KOPT-K1 (cell line): ENCODE measurements around the gene CLUH.
"Not testable (repeated sequence)": the region's sequence is repeated elsewhere in the genome, so short reads cannot be mapped to it uniquely, and the experiment has no call there.

Experiments used
- H3K27ac ChIP-seq: fragments of 200-600 bp; sonication (generic); 2 replicates; pipeline ENCODE4 v1.5.1; 2016; ENCODE audit warnings: antibody characterized with exemption, mild to moderate bottlenecking, low read depth, low read length; ENCODE audit not compliant: poor library complexity, severe bottlenecking
- H3K36me3 ChIP-seq: fragments of 200-600 bp; sonication (generic); 2 replicates; pipeline ENCODE4 v1.5.1; 2017; ENCODE audit warnings: antibody characterized with exemption, mild to moderate bottlenecking, low read length, moderate library complexity; ENCODE audit not compliant: insufficient read depth
- H3K9me3 ChIP-seq: fragments of 200-600 bp; sonication (generic); 2 replicates; pipeline ENCODE4 v1.5.1; 2017; ENCODE audit warnings: antibody characterized with exemption, low read length, mild to moderate bottlenecking; ENCODE audit not compliant: insufficient read depth, poor library complexity, severe bottlenecking

Gene CLUH

DNA sequence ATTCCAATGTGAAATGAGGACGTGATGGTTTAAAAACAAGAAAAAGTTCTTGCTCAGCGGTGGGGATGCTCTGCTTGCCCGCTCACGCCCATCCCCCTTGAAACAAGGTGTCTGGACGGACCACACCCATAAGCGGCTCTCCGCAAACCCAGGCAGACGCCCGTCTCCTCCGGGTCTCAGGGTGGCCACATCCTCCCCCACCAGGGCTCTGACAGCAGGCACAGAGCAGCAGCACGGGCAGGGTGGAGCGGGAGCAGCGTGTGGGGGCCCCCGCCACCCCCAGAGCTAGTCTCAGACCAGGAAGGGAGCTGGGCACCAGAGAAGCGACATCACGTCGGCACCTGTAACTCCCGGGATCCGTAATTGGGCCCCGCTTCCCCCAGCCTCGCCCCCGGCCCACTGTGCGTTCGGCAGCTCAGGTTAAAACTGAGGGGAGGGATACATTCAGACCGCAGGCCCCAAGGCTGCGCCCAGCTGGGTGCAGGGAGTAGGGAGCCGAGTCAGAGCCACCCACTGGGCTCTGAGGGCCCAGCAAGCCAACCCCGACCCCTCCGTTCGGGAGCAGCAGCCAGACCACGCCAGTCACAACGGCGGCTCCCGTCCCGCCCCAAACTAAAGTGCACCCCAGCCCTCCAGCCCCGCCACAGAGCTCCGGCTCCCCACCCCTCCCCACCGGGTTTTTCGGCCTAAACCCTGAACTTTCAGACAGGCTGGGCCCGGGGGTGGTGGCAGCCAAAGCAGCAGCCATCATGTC, 22.0 kb downstream of the CLUH start:
- no peaks in the 10 kb centered on the region for H3K9me3 ChIP-seq
- H3K27ac ChIP-seq = no peak overlapping the region
- H3K36me3 ChIP-seq = peaks cover 69% of the 10 kb centered on the region

DNA sequence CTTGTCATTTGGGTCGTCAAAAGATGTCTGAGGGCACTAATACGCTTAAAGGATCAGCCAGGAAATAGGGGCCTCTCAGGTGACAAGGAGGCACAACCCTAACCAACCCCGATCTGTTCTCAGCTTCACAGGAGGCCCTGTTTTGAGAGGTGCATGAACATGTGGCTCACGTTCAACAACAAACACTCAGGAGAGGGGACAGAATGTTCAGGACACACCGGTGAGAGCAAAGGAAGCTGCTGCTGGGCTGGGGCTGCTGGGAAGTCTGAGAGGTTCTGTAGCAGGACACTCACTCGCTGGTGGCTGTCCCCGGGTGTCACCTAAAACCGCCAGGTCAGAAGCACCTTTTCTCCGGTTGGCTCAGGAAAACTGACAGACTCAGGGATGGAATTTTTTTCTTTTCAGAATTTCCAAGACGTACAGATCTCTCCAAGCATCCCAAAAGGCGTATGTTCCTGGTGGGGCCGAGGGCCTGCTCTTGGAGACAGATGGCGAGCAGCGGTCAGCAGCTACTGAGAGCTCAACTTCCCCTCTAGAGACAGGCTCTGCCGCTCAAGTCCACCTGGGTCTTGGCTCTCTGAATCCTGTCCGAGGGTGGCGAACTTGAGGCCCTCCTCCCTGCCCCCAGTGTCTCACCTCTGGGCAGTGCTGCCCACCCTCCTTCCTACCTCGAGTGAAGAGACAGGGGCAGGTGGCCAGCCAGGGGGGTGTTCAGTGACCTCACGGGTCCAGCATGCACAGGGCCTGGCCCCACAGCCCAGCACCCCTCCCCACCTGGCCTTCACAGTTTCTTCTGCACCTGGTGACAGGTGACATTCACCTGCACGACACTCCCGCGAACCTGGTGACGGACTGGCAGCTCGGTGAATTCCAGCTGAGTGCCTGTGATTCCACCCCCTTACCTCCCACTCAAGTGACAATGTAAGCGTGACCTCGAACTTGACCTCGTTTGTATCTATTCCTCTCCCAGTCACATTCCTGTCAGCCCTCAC, 22.9 kb downstream of the CLUH start:
- H3K36me3 ChIP-seq = peaks cover 70% of the 10 kb centered on the region
- no peak overlapping the region for H3K27ac ChIP-seq
- H3K9me3 ChIP-seq = no peaks in the 10 kb centered on the region

DNA sequence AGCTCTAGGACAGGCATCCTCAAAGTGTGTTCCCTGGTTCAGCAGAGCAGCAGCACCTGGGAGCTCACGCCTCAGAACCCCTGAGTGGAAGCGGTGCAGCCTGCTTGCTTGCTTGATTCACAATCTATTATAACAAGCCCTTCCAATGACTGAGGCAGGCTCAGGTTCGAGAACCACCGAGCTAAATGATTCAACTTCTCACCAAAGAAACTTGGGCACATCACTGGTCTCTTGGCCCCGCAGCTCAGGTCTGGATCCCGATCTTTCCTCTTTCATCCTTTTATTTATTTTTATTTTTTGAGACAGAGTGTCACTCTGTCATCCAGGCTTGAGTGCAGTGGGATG, 24.5 kb downstream of the CLUH start:
- H3K27ac ChIP-seq = no peak overlapping the region
- H3K36me3 ChIP-seq = peaks cover 70% of the 10 kb centered on the region
- no peaks in the 10 kb centered on the region for H3K9me3 ChIP-seq

DNA sequence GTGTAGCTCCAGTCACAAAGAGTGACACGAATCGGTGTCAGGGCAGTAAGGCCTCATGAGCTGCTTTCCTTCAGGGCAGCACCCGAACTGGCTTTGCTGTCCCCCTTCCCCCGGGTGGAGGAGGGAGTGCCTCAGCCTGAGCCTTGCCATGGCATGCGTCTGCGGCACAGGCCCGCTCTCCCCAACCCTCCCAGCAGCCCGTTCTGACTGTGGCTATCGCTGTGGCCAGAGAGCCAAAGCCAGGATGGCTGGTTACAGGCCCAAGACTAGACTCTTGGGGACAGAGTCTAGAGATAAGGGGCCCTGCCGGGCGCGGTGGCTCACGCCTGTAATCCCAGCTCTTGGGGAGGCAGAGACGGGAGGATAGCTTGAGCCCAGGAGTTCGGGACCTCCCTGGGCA, 25.9 kb downstream of the CLUH start:
- no peak overlapping the region for H3K27ac ChIP-seq
- peaks cover 73% of the 10 kb centered on the region for H3K36me3 ChIP-seq
- no peaks in the 10 kb centered on the region for H3K9me3 ChIP-seq

DNA sequence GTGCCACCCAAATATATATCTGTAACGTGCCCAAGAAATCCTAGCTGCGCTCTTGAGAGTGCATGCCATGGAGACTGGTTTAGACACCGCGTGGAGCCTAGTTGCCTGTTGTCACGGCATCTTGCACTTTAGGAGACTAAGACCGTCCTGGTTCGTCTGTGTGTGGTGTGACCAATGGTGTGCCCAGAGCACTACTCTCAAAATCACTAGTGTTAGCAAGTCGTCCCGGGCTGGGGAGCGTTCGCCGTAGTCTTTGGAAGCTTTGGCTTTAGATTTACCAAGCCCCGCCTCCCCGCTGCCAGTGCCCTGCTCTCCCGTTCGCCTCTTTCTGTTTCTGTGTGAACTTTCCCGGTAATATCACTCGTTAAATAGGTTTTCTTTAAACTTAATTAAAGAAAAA, 27.0 kb downstream of the CLUH start:
- Histone ChIP-seq H3K36me3 (peaks cover 73% of the 10 kb centered on the region), H3K9me3 (no peaks in the 10 kb centered on the region), H3K27ac (no peak overlapping the region)

DNA sequence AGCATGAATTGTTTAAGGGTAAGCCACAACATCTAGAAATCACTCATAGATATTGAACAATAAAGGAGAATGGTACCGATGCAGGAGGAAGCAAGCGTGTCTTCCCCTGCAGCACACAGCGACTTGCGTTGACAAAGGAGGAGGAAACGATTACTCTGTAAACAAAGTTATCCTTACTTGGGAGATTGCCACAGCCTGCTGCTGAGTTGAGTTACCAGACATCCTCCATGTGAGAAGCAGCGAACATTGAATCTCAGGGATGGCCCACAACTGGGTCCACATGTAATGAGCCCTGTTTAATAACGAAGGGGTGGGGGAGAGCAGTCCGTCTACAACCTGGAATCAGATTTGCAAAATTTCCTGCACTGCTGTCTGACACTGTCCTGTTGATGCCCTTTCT, 27.7 kb downstream of the CLUH start:
- Histone ChIP-seq H3K36me3 (peaks cover 73% of the 10 kb centered on the region), H3K27ac (no peak overlapping the region), H3K9me3 (no peaks in the 10 kb centered on the region)

DNA sequence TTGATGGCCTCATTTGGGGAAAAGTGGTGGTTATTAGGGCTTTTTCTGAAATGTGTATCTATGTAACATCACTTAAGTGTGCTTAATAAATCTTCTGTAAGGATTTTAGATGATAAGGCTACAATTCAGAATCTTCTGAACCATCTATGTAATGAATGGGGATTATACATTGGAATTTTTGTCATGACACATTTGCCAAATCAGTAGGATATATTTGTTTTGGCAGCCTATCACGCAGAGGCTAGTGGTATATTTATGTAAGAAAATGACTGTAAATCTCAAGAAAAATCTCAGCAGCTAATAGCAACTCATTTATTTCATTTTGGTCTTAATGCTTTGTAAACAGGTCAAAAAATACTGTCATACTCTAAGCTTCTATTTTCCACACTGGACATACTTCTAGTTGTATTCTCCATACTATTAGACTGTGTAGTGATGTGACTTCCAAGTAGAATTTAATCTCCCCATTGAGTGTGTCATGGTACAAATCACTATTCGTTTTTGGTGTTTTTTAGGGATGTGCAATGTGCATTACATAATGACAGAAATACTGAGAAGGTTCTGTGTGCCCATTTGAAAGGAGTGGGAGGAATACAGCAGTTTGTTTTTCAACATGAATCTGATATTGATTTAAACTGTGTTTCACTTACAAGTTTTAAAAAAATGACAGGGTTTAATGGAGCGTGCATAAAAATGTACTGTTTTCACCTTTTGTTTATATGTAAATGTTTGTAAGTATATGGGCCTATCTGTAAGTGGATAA, 29.2 kb downstream of the CLUH start:
- peaks cover 79% of the 10 kb centered on the region for H3K36me3 ChIP-seq
- no peaks in the 10 kb centered on the region for H3K9me3 ChIP-seq
- H3K27ac ChIP-seq = no peak overlapping the region

DNA sequence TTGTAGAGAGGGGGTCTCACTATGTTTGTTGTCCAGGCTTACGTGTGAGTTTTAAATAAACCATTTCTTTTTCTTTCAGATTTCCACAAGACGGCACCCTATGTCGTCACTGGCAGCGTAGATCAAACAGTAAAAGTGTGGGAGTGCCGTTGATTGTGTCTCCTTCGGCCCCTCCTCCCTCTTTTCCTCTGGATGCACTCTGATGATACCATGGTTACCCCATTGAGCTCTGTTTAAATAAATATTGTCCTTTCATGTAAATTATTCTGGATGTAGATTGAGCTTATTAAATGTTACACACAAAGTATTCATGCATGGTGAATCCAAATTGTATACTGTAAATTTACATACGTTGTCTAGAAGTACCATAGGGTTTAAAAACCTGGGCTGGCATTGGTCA, 29.9 kb downstream of the CLUH start:
- Histone ChIP-seq H3K9me3 (no peaks in the 10 kb centered on the region), H3K27ac (no peak overlapping the region), H3K36me3 (peaks cover 86% of the 10 kb centered on the region)

DNA sequence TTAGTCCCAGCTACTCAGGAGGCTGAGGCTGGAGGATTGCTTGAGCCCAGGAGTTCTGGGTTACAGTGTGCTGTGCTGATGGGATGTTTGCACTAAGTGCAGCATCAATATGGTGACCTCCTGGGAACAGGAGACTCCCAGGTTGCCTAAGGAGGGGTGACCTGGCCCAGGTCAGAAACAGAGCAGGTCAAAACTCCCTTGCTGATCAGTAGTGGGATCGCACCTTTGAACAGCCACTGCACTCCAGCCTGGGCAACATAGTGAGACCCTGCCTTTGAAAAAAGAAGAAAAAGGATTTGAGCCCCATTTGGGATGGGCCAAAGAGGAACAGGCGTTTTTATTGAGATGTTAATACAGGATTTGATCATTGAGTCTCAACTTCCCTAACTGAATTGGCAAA, 30.6 kb downstream of the CLUH start:
- no peaks in the 10 kb centered on the region for H3K9me3 ChIP-seq
- peaks cover 93% of the 10 kb centered on the region for H3K36me3 ChIP-seq
- no peak overlapping the region for H3K27ac ChIP-seq

DNA sequence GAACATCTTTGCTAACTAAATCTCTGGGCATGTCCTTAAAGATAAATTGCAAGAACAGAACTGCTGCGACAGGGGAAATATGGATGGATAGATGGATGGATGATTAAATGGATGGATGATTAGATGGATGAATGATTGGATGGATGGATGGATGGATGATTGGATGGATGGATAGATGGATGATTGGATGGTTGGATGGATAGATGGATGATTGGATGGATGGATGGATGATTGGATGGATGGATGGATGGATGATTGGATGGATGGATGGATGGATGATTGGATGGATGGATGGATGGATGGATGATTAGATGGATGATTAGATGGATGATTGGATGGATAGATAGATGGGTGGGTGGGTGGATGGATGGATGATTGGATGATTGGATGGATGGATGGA, 32.3 kb downstream of the CLUH start:
- H3K36me3 ChIP-seq = peaks cover 99% of the 10 kb centered on the region
- not testable (repeated sequence) for H3K9me3 ChIP-seq, H3K27ac ChIP-seq

DNA sequence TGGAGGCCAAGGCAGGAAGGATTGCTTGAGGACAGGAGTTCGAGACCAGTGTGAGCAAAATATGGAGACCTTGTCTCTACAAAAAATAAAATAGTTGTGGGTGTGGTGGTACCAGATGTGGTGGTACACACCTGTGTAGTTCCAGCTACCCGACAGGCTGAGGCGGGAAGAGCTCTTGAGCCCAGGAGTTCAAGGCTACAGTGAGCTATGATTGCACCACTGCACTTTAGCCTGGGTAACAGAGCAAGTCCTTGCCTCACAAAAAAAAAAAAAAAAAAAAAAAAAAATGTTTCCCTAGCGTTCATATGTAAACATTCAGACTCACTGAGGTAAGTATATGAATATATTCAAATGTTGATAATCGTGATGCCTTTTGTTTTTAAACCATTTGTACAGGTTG, 39.5 kb downstream of the CLUH start:
- Histone ChIP-seq H3K9me3 (no peaks in the 10 kb centered on the region), H3K36me3 (peaks cover 100% of the 10 kb centered on the region), H3K27ac (no peak overlapping the region)

DNA sequence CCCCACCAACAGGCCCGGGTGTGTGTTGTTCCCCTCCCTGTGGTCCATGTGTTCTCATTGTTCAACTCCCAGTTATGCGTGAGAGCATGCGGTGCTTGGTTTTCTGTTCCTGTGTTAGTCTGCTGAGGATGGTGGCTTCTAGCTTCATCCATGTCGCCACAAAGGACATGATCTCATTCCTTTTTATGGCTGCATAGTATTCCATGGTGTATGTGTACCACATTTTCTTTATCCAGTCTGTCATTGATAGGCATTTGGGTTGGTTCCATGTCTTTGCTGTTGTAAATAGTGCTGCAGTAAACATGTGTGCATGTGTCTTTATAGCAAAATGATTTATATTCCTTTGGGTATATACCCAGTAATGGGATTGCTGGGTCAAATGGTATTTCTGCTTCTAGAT, 51.2 kb downstream of the CLUH start:
- not testable (repeated sequence) for H3K27ac ChIP-seq

DNA sequence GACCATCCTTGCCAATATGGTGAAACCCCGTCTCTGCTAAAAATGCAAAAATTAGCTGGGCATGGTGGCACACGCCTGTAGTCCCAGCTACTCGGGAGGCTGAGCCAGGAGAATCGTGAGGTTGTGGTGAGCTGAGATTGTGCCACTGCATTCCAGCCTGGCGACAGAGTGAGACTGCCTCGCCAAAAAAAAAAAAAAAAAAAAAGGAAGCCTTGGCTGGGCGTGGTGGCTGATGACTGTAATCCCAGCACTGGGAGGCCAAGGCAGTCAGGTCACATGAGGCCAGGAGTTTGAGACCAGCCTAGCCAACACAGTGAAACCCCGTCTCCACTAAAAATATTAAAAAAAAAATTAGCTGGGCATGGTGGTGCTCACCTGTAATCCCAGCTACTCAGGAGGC, 52.2 kb downstream of the CLUH start:
- not testable (repeated sequence) for H3K9me3 ChIP-seq, H3K27ac ChIP-seq
- peaks cover 54% of the 10 kb centered on the region for H3K36me3 ChIP-seq

More for the DNA sequence above, 51.2 kb downstream of the CLUH start:
- peaks cover 54% of the 10 kb centered on the region for H3K36me3 ChIP-seq
- not testable (repeated sequence) for H3K9me3 ChIP-seq

DNA sequence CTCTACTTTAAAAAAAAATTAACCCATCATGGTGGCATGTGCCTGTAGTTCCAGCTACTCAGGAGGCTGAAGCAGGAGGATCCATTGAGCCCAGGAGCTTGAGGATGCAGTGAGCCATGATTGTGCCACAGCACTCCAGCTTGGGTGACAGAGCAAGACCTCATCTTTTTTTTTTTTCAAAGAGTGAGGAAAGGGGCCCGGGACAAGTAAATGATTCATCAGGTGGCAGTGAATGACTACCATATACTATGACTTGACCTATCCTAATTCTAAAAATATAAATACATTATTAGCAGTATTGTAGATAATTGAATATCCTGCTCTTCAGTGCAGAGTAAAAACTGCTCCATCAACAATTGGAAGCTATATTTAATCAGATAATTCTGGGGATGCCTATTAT, 55.3 kb downstream of the CLUH start:
- Histone ChIP-seq H3K9me3 (no peaks in the 10 kb centered on the region), H3K36me3 (peaks cover 54% of the 10 kb centered on the region), H3K27ac (no peak overlapping the region)

DNA sequence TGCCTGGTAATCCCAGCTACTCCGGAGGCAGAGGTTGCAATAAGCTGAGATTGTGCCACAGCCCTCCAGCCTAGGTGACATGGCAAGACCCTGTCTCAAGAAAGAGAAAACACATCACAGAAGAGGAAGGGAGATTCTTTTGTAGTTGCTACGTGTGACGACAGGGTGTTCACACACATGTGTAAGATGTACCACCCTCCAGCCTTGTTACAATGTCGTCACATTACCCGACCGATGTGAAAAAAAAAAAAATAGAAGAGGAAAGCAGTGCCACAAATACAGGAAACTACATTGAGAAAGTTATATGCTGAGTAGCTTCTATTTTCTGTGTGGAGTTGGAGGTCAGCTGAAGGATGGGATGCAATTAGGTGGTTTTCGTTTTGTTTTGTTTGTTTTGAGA, 56.0 kb downstream of the CLUH start:
- Histone ChIP-seq H3K9me3 (no peaks in the 10 kb centered on the region), H3K27ac (no peak overlapping the region), H3K36me3 (peaks cover 61% of the 10 kb centered on the region)
